Measurements from ENCODE around the gene TAF4. TPM values are rescaled to one million over a fixed set of nuclear protein-coding genes. Genes with fewer than 3 reads are reported as not detected.

Gene TAF4
- total and polyA plus RNA-seq, 2 of the 13 experiments (the other 11 are each of a cell fraction or from before 2014, with no cell fraction given), result 5.9 to 12.0 TPM

- TF ChIP-seq ATF4 (CRISPR knock-in tag; IDR thresholded peaks at IDR 0.05) (no peak), TFDP1 (CRISPR knock-in tag; IDR thresholded peaks at IDR 0.05; ENCODE audit: borderline replicate concordance) (peak; percentile 87; the same call in 1 of the 2 replicates), MLX (CRISPR knock-in tag; IDR thresholded peaks at IDR 0.05) (0 out of 2 replicates have a peak, but pooled peaks have one; percentile 33), SIX4 (CRISPR knock-in tag; IDR thresholded peaks at IDR 0.05) (no peak), LCORL (IDR thresholded peaks at IDR 0.05) (no peak), LCORL (CRISPR knock-in tag; IDR thresholded peaks at IDR 0.05) (no peak), POLR2G (IDR thresholded peaks at IDR 0.05; ENCODE audit: low read depth, low read length) (no peak), SIN3A (IDR thresholded peaks at IDR 0.05; ENCODE audit: borderline replicate concordance, low read depth, low read length) (no peak), ZNF20 (CRISPR knock-in tag; IDR thresholded peaks at IDR 0.05) (no peak), YY1 (IDR thresholded peaks at IDR 0.05; ENCODE audit: insufficient read depth, insufficient replicate concordance, low read depth, low read length) (no peak), SNAI1 (CRISPR knock-in tag; IDR thresholded peaks at IDR 0.05; ENCODE audit: borderline replicate concordance) (no peak), ZHX2 (IDR thresholded peaks at IDR 0.05; ENCODE audit: low read depth) (no peak), ZHX2 (CRISPR knock-in tag; IDR thresholded peaks at IDR 0.05; ENCODE audit: borderline replicate concordance) (no peak), ZNF275 (CRISPR knock-in tag; IDR thresholded peaks at IDR 0.05; ENCODE audit: borderline replicate concordance) (no peak), HDAC6 (IDR thresholded peaks at IDR 0.05; ENCODE audit: low read depth, low read length) (no peak), FOXC1 (CRISPR knock-in tag; IDR thresholded peaks at IDR 0.05; ENCODE audit: borderline replicate concordance) (no peak), ARNT (IDR thresholded peaks at IDR 0.05) (no peak)
- TF ChIP-seq, protein P1, sequence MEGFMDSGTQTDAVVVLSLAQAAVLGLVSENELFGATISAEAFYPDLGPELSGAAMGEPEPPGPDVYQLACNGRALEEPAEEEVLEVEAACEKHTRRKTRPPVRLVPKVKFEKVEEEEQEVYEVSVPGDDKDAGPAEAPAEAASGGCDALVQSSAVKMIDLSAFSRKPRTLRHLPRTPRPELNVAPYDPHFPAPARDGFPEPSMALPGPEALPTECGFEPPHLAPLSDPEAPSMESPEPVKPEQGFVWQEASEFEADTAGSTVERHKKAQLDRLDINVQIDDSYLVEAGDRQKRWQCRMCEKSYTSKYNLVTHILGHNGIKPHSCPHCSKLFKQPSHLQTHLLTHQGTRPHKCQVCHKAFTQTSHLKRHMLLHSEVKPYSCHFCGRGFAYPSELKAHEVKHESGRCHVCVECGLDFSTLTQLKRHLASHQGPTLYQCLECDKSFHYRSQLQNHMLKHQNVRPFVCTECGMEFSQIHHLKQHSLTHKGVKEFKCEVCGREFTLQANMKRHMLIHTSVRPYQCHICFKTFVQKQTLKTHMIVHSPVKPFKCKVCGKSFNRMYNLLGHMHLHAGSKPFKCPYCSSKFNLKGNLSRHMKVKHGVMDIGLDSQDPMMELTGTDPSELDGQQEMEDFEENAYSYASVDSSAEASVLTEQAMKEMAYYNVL (CRISPR knock-in tag; IDR thresholded peaks at IDR 0.05; ENCODE audit: borderline replicate concordance), result no peak; the same call in 1 of the 2 replicates
Measured at GRCh38 chr20:62030834-62031434, 34.7 kb downstream of the TAF4 start (continued).

Measured in HepG2 (cell line).